ENCODE results near the gene PYGL.

DNA sequence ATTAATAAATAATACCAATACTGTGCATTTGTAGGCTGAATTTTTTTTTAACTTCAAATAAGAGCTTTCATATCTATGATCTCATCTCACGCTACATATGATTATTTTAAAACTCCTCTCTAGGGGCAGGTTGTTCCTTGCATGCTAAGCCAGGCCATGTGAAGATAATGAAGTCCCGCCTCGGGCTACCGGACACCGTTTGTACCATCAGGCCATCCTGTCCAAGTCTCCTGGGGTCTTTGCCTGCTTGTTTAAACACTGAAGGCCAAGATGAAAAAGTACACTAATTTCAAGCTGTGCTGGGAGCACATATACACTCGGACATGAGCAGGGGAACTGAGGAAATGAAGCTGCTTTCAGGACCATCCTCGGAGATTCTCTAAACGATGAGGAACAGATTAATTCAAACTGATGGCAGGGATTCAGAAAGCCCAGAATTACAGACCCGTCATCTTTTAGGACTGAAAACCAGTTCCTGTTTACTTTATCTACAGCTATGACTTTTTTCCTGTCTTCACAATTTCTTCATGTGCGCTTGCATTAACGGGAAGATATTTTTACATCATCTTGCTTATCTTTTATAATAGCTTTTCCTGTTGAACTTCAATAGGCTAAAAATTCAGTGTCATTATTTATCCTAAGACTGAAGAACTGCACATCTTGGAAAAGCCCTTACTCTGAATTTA lies 78.7 kb downstream of the PYGL start:
- TF ChIP-seq YY1 (IDR thresholded peaks at IDR 0.05; ENCODE audit: insufficient read depth, insufficient read length) = no peak
- TF ChIP-seq ZNF274 (IDR thresholded peaks at IDR 0.05; ENCODE audit: low read depth, low read length) = no peak
- TF ChIP-seq SUZ12 (IDR thresholded peaks at IDR 0.05; ENCODE audit: extremely low read depth, insufficient read depth, insufficient read length) = no peak

Measured in NT2/D1 (cell line).